ENCODE measurements around the gene CFAP61.
"Not testable (repeated sequence)": the region's sequence is repeated elsewhere in the genome, so short reads cannot be mapped to it uniquely, and the experiment has no call there.

Gene CFAP61

DNA sequence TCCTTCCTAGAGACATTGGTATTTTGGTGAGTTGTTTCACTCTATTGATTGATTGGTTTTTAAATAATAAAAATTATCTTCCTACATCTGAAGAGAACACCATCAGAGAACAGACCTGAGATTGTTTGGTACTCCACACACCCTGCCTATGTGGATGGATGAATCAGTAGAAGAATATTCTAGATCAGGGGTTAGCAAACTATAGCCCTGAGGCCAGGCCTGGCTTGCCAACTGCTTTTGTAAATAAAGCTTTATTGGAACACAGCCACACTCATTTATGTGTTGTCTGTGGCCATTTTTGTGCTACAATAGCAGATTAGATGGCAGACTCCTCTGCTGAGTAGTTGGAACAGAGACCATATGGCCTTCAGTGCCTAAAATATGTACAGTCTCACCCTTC, 176.0 kb downstream of the CFAP61 start:
- no peak for DNase-seq (ENCODE audit: low read depth in 2 of 2, low spot score in 1 of 2)

DNA sequence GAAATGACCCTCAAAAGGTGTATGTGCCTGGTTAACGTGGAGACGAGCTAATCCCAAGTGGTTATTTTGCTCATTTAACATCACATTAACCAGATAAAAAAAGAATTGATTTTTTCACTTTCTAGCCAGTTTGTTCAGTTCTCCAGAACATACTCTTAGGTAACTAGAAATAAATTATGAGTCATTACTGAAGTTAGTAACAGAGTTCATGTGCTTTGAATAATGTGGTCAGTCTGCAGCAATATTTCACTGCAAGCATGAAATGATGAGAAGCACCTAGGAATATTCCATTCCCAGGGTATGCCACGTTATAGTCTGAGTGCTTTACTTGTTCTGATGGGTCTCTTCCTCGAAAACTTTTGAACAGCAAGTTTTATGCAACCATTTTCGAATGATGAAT, 177.3 kb downstream of the CFAP61 start:
- DNase-seq (ENCODE audit: low read depth in 2 of 2, low spot score in 1 of 2): no peak

- no peak for DNase-seq (ENCODE audit: low read depth in 2 of 2, low spot score in 1 of 2)
These were observed 178.4 kb downstream of the CFAP61 start for GRCh38 chr20:20230741-20231140.

DNA sequence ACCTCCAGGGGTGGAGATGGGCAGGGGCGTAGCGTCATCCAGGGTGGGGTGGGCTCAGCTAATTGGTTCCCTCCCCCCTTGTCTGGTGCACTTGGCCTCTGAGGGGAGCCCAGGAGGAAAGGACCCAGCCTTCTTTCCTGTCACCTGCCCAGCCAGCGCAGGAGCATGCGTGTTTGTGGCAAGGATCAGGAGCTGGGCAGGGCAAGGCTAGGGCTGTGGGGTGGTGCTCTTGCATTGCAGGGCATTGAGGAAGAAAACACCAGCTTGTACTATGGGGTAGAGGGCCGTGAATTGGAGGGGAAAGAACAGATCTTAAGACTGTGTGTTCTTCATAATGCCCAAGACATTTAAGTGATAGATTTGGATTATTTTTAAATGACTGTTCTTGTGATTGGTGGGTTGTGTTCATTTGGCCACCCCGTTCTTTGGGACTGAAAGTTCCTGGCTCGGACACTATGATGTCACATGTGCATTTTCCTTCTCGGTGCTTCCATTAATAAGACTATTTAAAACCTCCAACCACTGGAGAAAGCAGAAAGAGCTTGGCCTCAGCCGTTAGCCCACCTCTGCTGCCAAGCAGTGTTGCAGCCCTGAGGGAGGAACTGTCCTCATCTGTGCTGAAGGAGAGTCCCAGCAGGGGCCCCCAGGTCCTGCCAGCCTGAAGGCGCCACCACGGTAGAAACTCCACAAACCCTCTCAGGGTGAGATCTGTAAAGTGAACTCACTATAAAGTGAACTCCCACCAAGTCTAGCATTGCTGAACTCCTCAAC, 179.4 kb downstream of the CFAP61 start:
- DNase-seq (ENCODE audit: low read depth in 2 of 2, low spot score in 1 of 2): no peak

DNA sequence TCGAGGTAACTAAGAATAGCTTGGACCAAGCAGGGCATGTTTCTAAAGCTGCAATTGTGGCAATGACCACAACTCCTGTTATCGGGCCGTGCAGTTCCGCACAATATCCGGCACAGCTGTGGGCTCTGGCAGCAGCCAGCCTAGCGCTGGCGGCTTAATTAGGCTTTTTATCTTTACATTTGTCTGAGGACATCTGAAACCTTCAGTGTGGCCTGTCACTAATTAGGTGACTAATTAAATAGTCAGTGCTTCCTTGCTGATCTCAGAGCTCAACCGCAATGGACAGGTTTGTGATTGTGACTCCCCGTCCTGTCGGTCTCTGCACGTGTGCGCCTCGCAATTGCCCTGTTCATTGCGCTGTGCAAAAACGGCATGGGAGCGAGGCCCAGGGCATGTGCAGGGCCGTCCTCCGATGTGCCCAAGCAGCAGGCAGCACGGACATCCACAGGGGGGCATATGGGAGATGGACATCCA, 180.7 kb downstream of the CFAP61 start:
- DNase-seq (ENCODE audit: low read depth in 2 of 2, low spot score in 1 of 2): no peak

- DNase-seq (ENCODE audit: low read depth in 2 of 2, low spot score in 1 of 2): no peak
These were observed 183.3 kb downstream of the CFAP61 start for GRCh38 chr20:20235681-20236080.

- no peak for DNase-seq (ENCODE audit: low read depth in 2 of 2, low spot score in 1 of 2)
These were observed 185.0 kb downstream of the CFAP61 start for GRCh38 chr20:20237093-20237959.

DNA sequence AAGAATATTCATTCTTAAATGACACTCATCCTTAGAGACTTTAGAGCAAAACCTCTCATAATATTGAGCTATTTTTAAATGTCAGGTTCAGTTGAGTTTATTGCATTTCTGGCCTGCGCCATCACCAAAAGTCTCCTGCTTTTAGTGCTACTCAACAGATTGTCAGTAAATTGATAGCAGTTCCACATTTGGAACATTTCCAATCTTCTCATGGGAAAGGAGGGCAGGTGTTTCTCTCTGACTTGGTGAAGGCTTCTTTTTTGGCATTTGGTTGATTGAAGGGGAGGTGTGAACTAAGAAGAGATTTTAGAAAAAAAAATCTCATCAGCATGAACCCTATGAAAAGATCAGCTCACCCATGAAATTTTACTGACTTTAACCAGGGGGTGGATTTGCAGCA, 189.6 kb downstream of the CFAP61 start:
- no peak for DNase-seq (ENCODE audit: low read depth in 2 of 2, low spot score in 1 of 2)

- not testable (repeated sequence) for DNase-seq (ENCODE audit: low read depth in 2 of 2, low spot score in 1 of 2)
These were observed 192.1 kb downstream of the CFAP61 start for GRCh38 chr20:20244384-20244783.

GRCh38 chr20:20246996-20247633, 194.8 kb downstream of the CFAP61 start:
- DNase-seq (ENCODE audit: low read depth in 2 of 2, low spot score in 1 of 2): no peak

DNA sequence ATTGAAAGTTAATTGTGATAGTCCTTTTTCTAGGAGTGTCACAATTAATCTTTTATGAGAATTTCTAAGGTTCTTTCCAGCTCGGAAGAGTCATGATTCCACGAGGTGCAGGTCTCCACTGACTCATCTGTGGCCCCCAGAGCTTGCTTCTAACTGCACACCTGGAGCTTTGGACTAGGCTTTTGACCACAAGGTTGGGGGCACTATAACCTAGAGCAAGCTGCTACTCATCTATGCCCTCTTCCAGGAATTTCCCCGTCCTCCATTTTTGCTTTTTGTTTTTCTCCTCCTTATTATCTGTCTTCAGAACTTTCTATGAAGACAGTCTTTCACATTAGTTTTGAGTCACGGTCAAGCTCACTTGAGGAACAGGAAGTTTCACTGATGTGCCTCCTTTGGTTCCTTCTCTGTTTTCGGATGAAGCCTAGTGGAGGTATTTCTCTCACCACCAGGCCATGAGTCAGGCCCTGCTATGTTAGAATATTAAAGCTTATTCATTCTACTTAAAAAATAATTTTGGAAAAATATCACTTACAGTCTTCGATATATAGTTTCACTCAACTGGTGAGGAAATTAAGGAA, 196.4 kb downstream of the CFAP61 start:
- DNase-seq (ENCODE audit: low read depth in 2 of 2, low spot score in 1 of 2): no peak

DNA sequence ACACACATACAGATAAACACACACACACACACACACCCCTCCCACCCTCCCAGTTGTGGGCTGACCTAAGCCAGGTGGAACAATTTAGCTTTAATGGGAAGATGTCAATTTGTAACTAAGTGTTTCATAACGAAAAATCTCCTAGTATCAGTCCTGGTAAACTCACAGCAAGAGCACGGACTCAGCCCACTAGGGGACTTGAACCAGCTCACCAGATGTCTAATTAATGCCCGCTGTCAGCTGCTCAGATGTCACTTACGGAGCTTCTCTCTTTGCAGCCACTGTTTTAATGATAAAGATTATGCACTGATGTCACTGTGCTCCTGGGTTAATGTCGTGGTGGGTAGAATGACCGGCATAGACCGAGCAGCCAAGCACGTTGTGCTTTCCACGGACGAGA, 199.0 kb downstream of the CFAP61 start:
- DNase-seq (ENCODE audit: low read depth in 2 of 2, low spot score in 1 of 2): no peak

GRCh38 chr20:20251836-20252235, 199.5 kb downstream of the CFAP61 start:
- DNase-seq (ENCODE audit: low read depth in 2 of 2, low spot score in 1 of 2): no peak

- no peak for DNase-seq (ENCODE audit: low read depth in 2 of 2, low spot score in 1 of 2)
These were observed 200.9 kb downstream of the CFAP61 start for GRCh38 chr20:20253039-20253743.

GRCh38 chr20:20253744-20254330, 201.5 kb downstream of the CFAP61 start:
- no peak for DNase-seq (ENCODE audit: low read depth in 2 of 2, low spot score in 1 of 2)

- DNase-seq (ENCODE audit: low read depth in 2 of 2, low spot score in 1 of 2): no peak
These were observed 202.8 kb downstream of the CFAP61 start for GRCh38 chr20:20255099-20255498.

GRCh38 chr20:20259533-20259932, 207.2 kb downstream of the CFAP61 start:
- DNase-seq (ENCODE audit: low read depth in 2 of 2, low spot score in 1 of 2): no peak

DNA sequence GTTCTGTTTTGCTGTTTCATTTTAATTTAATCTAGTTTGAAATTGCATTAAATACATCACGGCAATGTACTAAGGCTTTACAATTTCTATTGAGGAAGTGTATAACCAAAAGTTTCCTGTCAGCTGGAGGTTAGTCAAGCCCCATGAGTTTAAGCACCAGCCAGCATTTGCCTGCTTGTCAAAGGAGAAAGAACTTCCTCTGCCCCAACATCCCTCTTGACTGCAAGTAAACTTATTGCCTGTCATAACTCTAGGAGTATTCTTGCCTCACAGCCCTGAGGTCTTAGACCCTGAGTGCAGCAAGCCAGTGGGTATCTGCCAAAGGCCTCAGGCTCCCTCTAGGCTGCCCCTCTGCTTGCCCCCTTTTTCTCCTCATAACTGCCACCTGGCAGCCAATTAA, 208.8 kb downstream of the CFAP61 start:
- no peak for DNase-seq (ENCODE audit: low read depth in 2 of 2, low spot score in 1 of 2)

GRCh38 chr20:20265210-20265609, 212.9 kb downstream of the CFAP61 start:
- DNase-seq (ENCODE audit: low read depth in 2 of 2, low spot score in 1 of 2): no peak

GRCh38 chr20:20266552-20266951, 214.2 kb downstream of the CFAP61 start:
- DNase-seq (ENCODE audit: low read depth in 2 of 2, low spot score in 1 of 2): no peak

Measured in stimulated activated CD8-positive, alpha-beta memory T cell treated with anti-CD3 and anti-CD28 coated beads, Interleukin-4, amount 100 ng/mL, for 4 hours (primary cell).